Thymus (tissue), 11 donors: ENCODE results near the gene ABL2. TPM values are rescaled to one million over a fixed set of nuclear protein-coding genes. Genes with fewer than 3 reads are reported as not detected.

Source experiments
- DNase-seq, 9 donors: peaks; one replicate each; pipeline ENCODE4 v3.0.0-alpha.2; 2013; ENCODE audit warnings: low spot score in 9 of 9, low read depth in 6 of 9, missing footprints in 1 of 9
- H3K27ac ChIP-seq, 2 donors: one replicate each; pipeline ENCODE4 v1.5.1; 2013; ENCODE audit warnings: control low read depth in 1 of 2, low read depth in 1 of 2, low read length in 1 of 2, mild to moderate bottlenecking in 1 of 2, moderate library complexity in 1 of 2
- H3K27me3 ChIP-seq, 2 donors: one replicate each; pipeline ENCODE4 v1.5.1; 2013; ENCODE audit warnings: low read length in 1 of 2; ENCODE audit not compliant: control insufficient read depth in 2 of 2, insufficient read depth in 1 of 2
- H3K36me3 ChIP-seq, 2 donors: one replicate each; pipeline ENCODE4 v1.5.1; 2013; ENCODE audit warnings: low read length in 1 of 2, mild to moderate bottlenecking in 1 of 2, moderate library complexity in 1 of 2; ENCODE audit not compliant: control insufficient read depth in 2 of 2, insufficient read depth in 2 of 2
- H3K4me1 ChIP-seq, 2 donors: one replicate each; pipeline ENCODE4 v1.5.1; 2013; ENCODE audit warnings: low read length in 2 of 2; ENCODE audit not compliant: control insufficient read depth in 2 of 2, insufficient read depth in 2 of 2
- H3K4me3 ChIP-seq, 2 donors: one replicate each; pipeline ENCODE4 v1.5.1; 2013; ENCODE audit warnings: low read length in 2 of 2, control low read depth in 1 of 2, mild to moderate bottlenecking in 1 of 2
- H3K9me3 ChIP-seq, 2 donors: one replicate each; pipeline ENCODE4 v1.5.1; 2013; ENCODE audit warnings: low read length in 1 of 2, mild to moderate bottlenecking in 1 of 2; ENCODE audit not compliant: control insufficient read depth in 2 of 2, insufficient read depth in 1 of 2
- WGBS: extraction: QIAGEN DNeasy Blood & Tissue Kit; methylation state at CpG from one replicate; pipeline ENCODE4 v1.1.7; 2013; 5-methylcytosine and 5-hydroxymethylcytosine counted together
- polyA plus RNA-seq: library from polyadenylated mRNA; stranded (reverse); fragments of 200-250 nt; gene quantifications from one replicate; pipeline ENCODE4 v1.2.3, GENCODE V29; 2013
- total RNA-seq: library from RNA; stranded (reverse); fragments of 120-200 nt; gene quantifications from one replicate; pipeline ENCODE4 v1.2.4, GENCODE V29; 2013
- donor health status: healthy.

Gene ABL2
- total and polyA plus RNA-seq, 2 donors, result 3.5 to 3.6 TPM

GRCh38 chr1:179052776-179053175, 176.7 kb downstream of the ABL2 start:
- DNase-seq, result no peak

More at GRCh38 chr1:179052776-179053175, 176.7 kb downstream of the ABL2 start:
- Histone ChIP-seq H3K27ac (no peak overlapping the region), H3K9me3 (peaks cover 0 to 2% of the 10 kb centered on the region in 2 donors), H3K36me3 (peaks cover 4 to 10% of the 10 kb centered on the region in 2 donors), H3K4me1 (no peaks in the 10 kb centered on the region), H3K4me3 (no peak overlapping the region), H3K27me3 (no peaks in the 10 kb centered on the region)
- 98% methylated on average over 2 of the region's 2 CpGs for WGBS

Other genes starting within 250 kb of the ABL2 start
- gene FAM20B, start 203.8 kb downstream of the ABL2 start, total RNA-seq, result 11.3 TPM
- 11.8 TPM for gene FAM20B, start 203.8 kb downstream of the ABL2 start, polyA plus RNA-seq
- 19.3 TPM for gene TOR3A, start 147.6 kb downstream of the ABL2 start, total RNA-seq
- gene TOR3A, start 147.6 kb downstream of the ABL2 start, polyA plus RNA-seq, result 28.0 TPM
- 7.9 TPM for gene SOAT1, start 64.1 kb upstream of the ABL2 start, total RNA-seq
- gene SOAT1, start 64.1 kb upstream of the ABL2 start, polyA plus RNA-seq, result 8.8 TPM
- 0.19 TPM for gene AXDND1, start 136.3 kb upstream of the ABL2 start, total RNA-seq
- 1.3 TPM for gene AXDND1, start 136.3 kb upstream of the ABL2 start, polyA plus RNA-seq